T-helper 9 cell (primary cell): ENCODE measurements around the gene MYT1.

ENCODE experiments used
- DNase-seq: peaks from one replicate; pipeline ENCODE4 v3.0.0-alpha.2; 2020

The MYT1 gene

GRCh38 chr20:64236137-64237088 is 72.2 kb downstream of the MYT1 start:
- DNase-seq, result no peak

- DNase-seq, result no peak
Measured at GRCh38 chr20:64237316-64237715, 73.1 kb downstream of the MYT1 start.

GRCh38 chr20:64238115-64238825 is 74.0 kb downstream of the MYT1 start:
- DNase-seq, result no peak

GRCh38 chr20:64238851-64239387 is 74.7 kb downstream of the MYT1 start:
- DNase-seq, result no peak

GRCh38 chr20:64239449-64240242 is 75.4 kb downstream of the MYT1 start:
- DNase-seq, result no peak

GRCh38 chr20:64240243-64241015 is 76.2 kb downstream of the MYT1 start:
- no peak for DNase-seq

GRCh38 chr20:64241061-64241460 is 76.8 kb downstream of the MYT1 start:
- no peak for DNase-seq

- DNase-seq, result no peak
Measured at GRCh38 chr20:64242003-64242796, 77.9 kb downstream of the MYT1 start.

- DNase-seq, result no peak
Measured at GRCh38 chr20:64242797-64243475, 78.7 kb downstream of the MYT1 start.

GRCh38 chr20:64244281-64244805 is 80.1 kb downstream of the MYT1 start:
- DNase-seq, result no peak

- no peak for DNase-seq
Measured at GRCh38 chr20:64244870-64245603, 80.8 kb downstream of the MYT1 start.

GRCh38 chr20:64245746-64246595 is 81.7 kb downstream of the MYT1 start:
- DNase-seq, result no peak

GRCh38 chr20:64246616-64247306 is 82.5 kb downstream of the MYT1 start:
- DNase-seq, result no peak

GRCh38 chr20:64247307-64247618 is 83.0 kb downstream of the MYT1 start:
- DNase-seq, result no peak

GRCh38 chr20:64247970-64248841 is 84.0 kb downstream of the MYT1 start:
- DNase-seq, result no peak

- no peak for DNase-seq
Measured at GRCh38 chr20:64250027-64250426, 85.8 kb downstream of the MYT1 start.

GRCh38 chr20:64253000-64253383 is 88.7 kb downstream of the MYT1 start:
- DNase-seq, result no peak
